SK-N-MC (cell line): ENCODE measurements around the gene VSTM2B.

ENCODE experiments used
- EZH2 ChIP-seq: fragments of 200-600 bp; sonication (generic); IDR thresholded peaks from one replicate; pipeline ENCODE4 v1.6.1; 2017; ENCODE audit warnings: antibody characterized with exemption
- FOXP2 ChIP-seq: optimal IDR thresholded peaks from 2 replicates; pipeline ENCODE3; 2011; ENCODE audit warnings: mild to moderate bottlenecking, moderate library complexity; ENCODE audit not compliant: insufficient read depth; ENCODE audit errors: extremely low read length, control extremely low read depth
- POLR2AphosphoS5 ChIP-seq: IDR thresholded peaks from 2 replicates; pipeline ENCODE4 v1.6.1; 2012; ENCODE audit warnings: mild to moderate bottlenecking, low read depth, low read length, borderline replicate concordance

DNA sequence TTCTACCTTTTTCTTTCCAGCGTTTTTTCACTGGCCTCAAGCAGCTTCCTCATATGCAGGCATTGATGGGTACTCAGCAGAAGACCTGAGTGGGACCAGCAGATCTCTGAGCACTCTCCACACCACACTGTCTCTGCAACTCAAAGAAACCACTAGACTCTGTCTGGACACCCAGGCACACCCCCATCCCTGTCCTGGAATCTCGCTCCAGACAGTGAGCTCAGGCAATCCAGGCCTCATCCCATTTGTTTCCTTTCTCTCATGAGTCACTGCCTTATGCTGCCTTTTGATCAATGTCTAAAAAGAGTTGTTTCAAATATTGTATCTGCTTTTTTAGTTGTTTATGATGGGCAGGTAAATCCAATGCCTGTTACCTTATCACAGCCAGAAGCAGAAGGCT is 60.6 kb downstream of the VSTM2B start:
- TF ChIP-seq POLR2AphosphoS5, result no peak
- no peak for TF ChIP-seq EZH2
- no peak for TF ChIP-seq FOXP2
